NCI-H1694 treated with DMSO at 0.1 percent for 48 hours (cell line): ENCODE data around the gene WASF2.
"Not testable (repeated sequence)": the region's sequence is repeated elsewhere in the genome, so short reads cannot be mapped to it uniquely, and the experiment has no call there.

Experiments used
- DNase-seq: peaks from one replicate; lab custom pipeline; 2025; lab: John Stamatoyannopoulos, UW

The WASF2 gene

GRCh38 chr1:27521861-27522431 is 32.0 kb upstream of the WASF2 start:
- DNase-seq: peak; percentile 80

DNA sequence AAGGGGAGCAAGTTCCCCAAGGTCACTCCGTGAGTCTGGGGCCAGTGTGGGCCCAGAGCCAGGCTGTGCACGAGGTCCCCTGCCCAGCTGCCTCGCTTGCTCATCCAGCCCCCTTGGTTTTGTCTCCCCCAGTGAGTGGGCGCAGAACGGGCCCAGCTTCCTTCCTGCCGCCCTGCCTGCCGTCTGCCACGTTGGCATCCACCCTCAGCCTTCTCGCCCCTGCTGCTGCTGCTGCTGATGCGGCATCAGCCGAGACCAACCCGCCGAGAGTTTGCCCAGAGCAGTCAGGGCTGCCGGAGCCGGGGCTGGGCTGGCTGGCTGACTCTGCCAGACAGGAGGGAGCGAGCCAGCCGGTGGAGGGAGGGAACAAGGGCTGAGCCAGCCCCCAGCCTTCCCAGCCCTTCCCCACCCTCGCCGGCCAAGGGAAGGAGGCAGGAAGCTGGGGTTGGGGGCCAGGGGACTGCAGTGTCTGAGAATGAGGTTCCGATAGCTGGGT is 31.4 kb upstream of the WASF2 start:
- DNase-seq: peak; percentile 47

GRCh38 chr1:27520651-27521050 is 30.7 kb upstream of the WASF2 start:
- DNase-seq: no peak

- DNase-seq: peak; percentile 48
Measured at GRCh38 chr1:27519331-27520258, 29.6 kb upstream of the WASF2 start.

DNA sequence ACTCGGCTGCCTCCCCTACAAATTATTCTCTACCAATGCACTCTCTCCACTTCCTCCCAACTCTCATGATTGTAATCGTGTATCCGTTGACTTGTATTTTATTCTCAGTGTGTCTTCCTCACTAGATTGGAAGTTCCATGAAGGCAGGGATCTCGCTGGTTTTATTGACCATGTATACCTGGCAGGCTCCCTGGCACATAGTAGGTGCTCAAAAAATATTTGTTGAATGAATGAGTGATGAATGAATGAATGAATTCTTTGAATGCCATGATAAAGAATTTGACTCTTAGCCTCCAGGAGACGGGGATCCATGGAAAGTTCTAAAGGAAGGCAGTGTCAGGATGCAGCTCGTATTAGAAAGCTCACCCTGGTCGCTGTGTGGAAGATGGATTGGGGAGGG is 28.8 kb upstream of the WASF2 start:
- DNase-seq: no peak

- no peak for DNase-seq
Measured at GRCh38 chr1:27517907-27518718, 28.1 kb upstream of the WASF2 start.

DNA sequence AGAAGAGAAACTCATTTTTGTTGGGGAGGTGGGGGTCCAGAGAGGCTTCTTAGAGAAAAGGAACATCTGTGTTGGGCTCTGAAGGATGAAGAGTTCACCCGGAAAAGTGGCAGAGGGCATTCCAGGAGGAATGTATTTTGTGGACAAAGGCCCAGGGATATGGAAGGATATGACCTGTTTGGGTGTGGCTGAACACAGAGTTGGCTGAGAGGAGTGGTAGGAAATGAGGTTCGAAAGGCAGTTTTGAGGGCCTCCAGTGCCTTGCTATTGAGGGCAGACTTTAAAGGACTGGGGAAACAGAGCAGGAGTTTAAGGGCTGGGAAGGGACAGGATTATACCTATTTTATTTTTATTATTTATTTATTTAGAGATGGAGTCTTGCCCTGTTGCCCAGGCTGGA is 27.3 kb upstream of the WASF2 start:
- DNase-seq: no peak

GRCh38 chr1:27515626-27516025 is 25.7 kb upstream of the WASF2 start:
- no peak for DNase-seq

DNA sequence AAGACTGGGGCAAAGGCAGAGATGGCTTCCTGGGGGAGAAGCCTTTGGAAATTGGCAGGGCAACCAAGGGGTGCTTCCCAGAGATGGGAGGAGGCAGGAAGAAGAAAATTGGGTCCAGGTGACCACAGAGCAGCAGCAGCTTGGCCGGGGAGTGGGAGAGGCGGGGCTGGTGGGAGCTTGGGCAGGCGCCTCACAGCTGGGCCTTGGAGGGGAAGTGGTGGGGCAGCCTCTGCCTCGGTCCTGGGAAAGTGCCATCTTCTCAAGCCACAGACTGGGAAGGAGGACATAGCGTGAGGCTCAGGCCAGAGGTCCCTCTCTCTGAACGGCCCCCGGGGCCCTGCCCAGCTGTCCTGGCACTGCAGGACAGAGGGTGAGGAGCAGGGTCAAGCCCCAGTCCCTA is 24.0 kb upstream of the WASF2 start:
- no peak for DNase-seq

- no peak for DNase-seq
Measured at GRCh38 chr1:27513528-27513927, 23.6 kb upstream of the WASF2 start.

- no peak for DNase-seq
Measured at GRCh38 chr1:27509127-27510080, 19.4 kb upstream of the WASF2 start.

GRCh38 chr1:27507960-27508665 is 18.1 kb upstream of the WASF2 start:
- no peak for DNase-seq

- no peak for DNase-seq
Measured at GRCh38 chr1:27506703-27507102, 16.7 kb upstream of the WASF2 start.

- DNase-seq: no peak
Measured at GRCh38 chr1:27505420-27505680, 15.4 kb upstream of the WASF2 start.

- DNase-seq: no peak
Measured at GRCh38 chr1:27504588-27505419, 14.8 kb upstream of the WASF2 start.

- DNase-seq: no peak
Measured at GRCh38 chr1:27503844-27504587, 14.0 kb upstream of the WASF2 start.

DNA sequence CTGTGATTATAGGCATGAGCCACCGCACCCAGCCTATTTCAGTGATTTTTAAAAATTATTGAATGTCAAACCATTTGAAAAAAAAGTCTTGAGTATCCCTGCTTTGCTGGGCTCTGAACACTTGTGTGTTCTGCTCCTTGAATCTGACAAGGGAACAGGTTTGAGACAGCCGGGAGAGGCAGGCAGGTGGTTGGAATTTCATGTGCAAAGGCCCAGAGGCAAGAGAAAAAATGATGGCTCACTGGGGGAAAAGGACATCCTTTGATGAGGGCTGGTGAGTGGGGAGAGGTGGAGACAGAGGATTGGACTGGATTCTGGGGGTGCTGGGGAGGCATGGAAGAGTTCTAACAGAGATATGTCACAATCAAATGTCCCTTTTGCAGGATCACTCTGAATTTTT is 13.1 kb upstream of the WASF2 start:
- no peak for DNase-seq

- not testable (repeated sequence) for DNase-seq
Measured at GRCh38 chr1:27501159-27501558, 11.2 kb upstream of the WASF2 start.

DNA sequence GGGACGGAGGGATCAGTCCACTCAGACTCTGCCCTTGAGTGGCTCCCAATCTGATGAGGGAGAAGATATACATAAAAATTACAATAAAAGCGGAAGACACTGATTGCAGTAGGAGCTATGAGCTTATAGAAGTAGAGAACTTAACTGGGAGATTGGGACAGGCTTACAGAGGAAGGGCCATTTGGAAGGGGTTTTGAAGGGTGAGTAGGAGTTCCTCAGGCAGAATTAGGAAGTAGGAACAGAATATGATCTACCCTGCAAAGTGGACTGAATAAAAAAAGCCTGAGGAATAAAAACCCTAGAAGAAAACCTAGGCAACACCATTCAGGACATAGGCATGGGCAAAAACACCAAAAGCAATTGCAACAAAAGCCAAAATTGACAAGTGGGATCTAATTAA is 9.2 kb upstream of the WASF2 start:
- no peak for DNase-seq
